ENCODE data around the gene FUT9.
"Not testable (repeated sequence)": the region's sequence is repeated elsewhere in the genome, so short reads cannot be mapped to it uniquely, and the experiment has no call there.

Gene FUT9

GRCh38 chr6:96194675-96195074 lies 178.9 kb downstream of the FUT9 start:
- DNase-seq = no peak

DNA sequence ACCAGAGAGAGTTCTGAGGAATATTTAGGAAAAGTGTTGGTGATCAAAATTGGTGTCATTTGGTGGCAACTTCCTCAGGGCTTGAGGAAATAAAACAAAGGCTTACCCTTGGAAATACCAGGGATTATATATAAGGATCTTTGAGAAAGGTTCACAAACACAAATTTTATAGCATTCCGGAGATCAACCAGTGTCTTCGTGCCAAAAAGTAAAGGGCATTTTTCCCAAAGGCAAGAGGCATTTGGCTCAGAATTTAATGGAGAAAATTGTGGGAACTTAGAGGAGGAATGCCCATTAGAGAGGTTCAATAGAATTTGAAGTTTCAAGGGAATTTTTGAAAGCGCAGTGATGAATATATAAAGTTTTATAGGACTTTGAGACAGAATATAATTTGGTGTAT lies 179.5 kb downstream of the FUT9 start:
- no peak for DNase-seq

DNA sequence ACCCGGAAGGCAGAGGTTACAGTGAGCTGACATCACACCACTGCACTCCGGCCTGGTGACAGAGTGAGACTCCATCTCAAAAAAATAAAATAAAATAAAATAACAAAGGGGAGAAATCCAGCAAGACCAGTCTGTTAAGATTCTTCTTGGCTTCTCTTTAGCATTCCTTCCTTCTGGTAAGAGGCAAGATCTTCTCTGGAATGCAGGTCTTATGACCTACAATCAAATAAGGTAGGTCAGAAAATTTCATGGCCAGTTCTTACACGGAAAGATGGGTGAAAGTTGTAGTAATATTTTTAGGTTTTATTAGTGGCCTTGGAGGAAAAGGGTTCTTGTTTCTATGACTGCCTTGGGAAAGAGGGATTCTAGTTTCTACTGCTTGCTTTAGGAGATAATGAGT lies 180.9 kb downstream of the FUT9 start:
- no peak for DNase-seq

DNA sequence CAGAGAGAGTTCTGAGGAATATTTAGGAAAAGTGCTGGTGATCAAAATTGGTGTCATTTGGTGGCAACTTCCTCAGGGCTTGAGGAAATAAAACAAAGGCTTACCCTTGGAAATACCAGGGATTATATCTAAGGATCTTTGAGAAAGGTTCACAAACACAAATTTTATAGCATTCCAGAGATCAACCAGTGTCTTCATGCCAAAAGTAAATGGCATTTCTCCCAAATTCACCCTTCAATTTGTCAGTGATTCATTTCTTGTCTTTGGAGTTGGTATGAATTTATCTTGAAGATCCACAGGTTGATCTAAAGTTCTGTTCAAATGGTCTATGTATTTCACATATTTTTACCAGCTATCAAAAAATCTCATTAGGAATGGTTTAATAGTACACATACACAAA lies 181.5 kb downstream of the FUT9 start:
- no peak for DNase-seq

DNA sequence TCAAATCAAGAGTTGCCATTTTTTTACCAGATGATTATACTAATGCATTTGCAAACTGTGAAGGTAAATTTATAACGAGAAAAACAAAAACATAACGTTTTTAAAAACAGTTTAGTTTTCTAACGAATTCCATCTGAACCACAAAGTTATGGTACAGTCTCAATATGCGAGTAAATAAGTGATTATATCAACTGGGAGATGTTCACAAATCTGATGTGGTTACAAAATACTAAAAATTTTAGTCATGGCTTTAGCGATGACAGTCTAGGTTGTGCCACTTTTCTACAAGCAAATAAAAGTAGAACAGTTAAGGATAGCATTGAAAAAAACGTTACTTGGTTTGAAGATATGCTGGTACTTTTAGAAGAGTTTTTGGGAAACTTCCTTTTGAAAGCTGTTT lies 186.8 kb downstream of the FUT9 start:
- no peak for DNase-seq

- DNase-seq = no peak
Observed at GRCh38 chr6:96211341-96211740, 195.6 kb downstream of the FUT9 start.

GRCh38 chr6:96212066-96212465 lies 196.3 kb downstream of the FUT9 start:
- no peak for DNase-seq

- DNase-seq = no peak
Observed at GRCh38 chr6:96213784-96214183, 198.0 kb downstream of the FUT9 start.

- DNase-seq = no peak
Observed at GRCh38 chr6:96223695-96224094, 207.9 kb downstream of the FUT9 start.

- peak; percentile 29 for DNase-seq
Observed at GRCh38 chr6:96227135-96227534, 211.4 kb downstream of the FUT9 start.

DNA sequence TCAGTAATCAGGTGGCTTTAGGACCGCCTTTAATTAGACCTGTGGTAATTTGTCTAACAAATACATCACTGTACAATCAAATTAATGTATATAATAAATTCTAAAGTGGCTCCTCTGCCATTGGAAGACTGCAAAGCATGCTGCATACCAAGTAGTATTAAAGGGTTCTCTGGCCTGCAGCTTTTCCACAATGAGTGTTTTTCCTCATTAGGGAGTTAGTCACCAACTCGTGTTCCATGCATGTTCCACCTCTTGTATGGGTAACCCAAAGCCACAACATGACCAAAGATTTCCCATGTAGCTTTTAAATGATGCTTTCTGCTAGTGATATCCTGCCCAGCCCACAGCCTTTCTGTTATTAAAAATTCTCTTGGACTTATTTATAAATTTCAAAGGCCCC lies 218.7 kb downstream of the FUT9 start:
- no peak for DNase-seq

GRCh38 chr6:96235927-96236326 lies 220.2 kb downstream of the FUT9 start:
- no peak for DNase-seq

GRCh38 chr6:96236471-96236870 lies 220.7 kb downstream of the FUT9 start:
- DNase-seq = no peak

DNA sequence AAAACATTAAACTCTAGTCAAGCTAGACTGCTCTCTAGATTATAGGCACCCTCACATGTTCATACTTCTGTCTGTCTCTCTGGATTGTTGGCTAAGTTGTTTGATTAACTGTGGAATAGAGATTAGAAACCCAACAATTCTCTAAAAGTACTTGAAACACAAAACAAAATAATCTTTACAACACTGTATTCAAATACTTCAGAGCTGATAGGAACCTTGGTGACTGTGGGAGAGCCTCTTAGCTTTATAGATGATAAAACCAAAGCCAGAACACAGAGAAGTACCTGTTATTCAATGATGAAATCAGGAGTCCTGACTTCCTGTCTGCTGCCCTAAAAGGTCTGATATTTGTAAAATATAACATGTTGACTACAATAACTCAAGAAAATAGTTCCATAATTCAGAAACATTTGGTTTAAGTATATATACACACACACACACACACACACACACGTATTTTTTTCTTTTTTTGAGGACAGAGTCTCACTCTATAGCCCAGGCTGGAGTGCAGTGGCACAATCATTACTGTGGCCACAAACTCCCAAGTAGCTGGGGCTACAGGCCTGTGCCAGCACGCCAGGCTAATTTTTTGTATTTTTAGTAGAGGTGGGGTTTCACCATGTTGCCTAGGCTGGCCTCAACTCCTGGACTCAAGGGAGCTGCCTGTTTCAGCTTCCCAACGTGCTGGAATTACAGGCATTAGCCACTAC lies 222.0 kb downstream of the FUT9 start:
- no peak for DNase-seq

- DNase-seq = peak; percentile 81
Observed at GRCh38 chr6:96246563-96246962, 230.8 kb downstream of the FUT9 start.

- DNase-seq = peak; percentile 15
Observed at GRCh38 chr6:96249755-96250154, 234.0 kb downstream of the FUT9 start.

DNA sequence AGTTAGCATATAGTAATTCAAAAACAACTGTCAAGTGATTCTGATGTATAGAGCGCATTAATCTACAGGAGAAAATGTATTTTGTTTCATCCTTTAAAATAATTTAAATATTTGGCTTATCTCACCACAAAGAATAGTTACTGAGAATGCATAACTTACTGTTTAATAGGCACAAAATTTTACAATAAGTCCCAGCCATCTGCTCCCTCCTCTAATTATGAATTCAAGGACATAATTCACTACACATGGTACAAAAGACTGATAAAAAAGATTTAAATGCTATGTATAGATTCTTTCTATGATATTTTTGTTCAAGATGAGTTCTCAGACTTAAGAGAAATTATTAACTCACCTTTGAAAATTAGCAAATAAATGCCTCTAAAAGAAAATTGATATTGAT lies 242.0 kb downstream of the FUT9 start:
- DNase-seq = no peak

DNA sequence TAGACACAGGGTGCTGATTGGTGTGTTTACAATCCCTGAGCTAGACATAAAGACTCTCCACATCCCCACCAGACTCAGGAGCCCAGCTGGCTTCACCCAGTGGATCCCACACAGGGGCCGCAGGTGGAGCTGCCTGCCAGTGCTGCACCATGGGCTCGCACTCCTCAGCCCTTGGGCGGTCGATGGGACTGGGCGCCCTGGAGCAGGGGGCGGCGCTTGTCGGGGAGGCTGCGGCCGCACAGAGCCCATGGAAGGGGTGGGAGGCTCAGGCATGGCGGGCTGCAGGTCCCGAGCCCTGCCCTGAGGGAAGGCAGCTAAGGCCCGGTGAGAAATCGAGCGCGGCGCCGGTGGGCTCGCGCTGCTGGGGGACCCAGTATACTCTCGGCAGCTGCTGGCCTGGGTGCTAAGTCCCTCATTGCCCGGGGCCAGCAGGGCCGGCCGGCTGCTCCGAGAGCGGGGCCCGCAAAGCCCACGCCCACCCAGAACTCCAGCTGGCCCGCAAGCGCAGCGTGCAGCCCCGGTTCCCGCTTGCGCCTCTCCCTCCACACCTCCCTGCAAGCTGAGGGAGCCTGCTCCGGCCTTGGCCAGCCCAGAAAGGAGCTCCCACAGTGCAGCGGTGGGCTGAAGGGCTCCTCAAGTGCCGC lies 245.1 kb downstream of the FUT9 start:
- not testable (repeated sequence) for DNase-seq

All from OCI-M1 (cell line).